GM18867 (cell line): ENCODE measurements around the gene GET3.
A peak's percentile ranks its signal among the peaks of the same experiment; 100 is the strongest.
"Not testable (repeated sequence)": the region's sequence is repeated elsewhere in the genome, so short reads cannot be mapped to it uniquely, and the experiment has no call there.

Experiments
- ATAC-seq: cut with Tn5 transposase; IDR thresholded peaks from one replicate; pipeline ENCODE4 v1.9.1; 2021; ENCODE audit warnings: mild to moderate bottlenecking, moderate library complexity; ENCODE audit not compliant: unreplicated experiment

Gene GET3

DNA sequence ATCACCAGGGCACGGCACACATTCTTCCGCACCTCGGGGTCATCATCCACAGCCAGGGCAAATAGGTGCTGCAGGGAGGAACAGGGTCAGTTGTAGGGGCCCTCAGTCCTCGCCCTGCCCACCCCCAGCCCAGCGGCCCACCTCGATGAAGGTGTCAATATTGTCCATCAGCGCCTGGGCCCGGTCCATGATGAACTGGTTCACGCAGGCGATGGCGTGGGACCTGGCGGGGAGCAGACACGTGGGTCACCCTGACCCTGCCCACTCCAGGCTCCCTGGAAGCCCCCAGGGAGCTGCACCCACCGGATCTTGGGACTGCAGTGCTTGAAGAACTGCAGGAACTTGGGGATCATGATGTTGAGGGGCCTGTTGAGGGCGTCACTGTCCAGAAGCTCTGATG, 22.2 kb upstream of the GET3 start:
- ATAC-seq = no peak

GRCh38 chr19:12715929-12716328, 21.4 kb upstream of the GET3 start:
- ATAC-seq = no peak

- ATAC-seq = no peak
Measured at GRCh38 chr19:12720296-12720695, 17.0 kb upstream of the GET3 start.

DNA sequence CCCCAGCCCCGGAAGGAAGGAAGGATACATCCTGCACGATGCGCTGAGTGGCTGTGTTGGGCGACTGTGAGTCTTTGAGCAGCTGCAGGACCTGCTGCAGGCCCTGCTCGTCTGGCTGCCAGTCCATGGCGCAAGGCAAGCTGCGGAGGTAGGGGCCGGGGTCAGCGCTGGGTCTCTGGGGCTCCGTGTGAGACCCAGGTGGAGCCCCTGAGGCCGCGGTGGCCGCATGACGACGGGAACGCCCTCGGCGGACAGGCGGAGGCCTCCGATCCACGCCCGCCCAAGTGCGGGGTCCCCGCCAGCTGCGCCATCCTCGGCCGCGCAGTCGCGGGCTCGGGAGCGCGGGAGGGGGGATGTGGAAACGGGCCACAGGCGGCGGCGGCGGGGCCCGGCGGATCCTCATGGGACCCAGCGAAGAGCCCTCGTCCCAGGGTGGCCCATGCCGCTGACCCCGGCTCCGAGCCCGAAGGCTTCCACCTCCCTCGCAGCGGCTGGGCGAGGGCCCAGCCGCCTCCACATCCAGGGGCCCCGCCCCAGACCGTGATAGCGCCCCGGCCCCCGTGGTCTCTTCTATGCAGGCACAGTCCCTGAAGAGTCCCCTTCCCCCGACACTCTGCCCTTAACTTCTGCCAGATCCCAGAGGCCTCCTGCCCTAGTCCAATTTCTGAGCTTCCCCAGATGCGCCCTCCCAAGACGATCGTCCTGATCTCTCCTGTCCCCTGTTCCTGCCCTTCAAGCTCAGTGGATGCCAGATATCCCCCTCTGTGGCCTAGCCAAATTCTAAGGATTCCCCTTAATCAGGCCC, 16.2 kb upstream of the GET3 start:
- ATAC-seq = no peak

- peak; percentile 22 for ATAC-seq
Measured at GRCh38 chr19:12721656-12722565, 15.4 kb upstream of the GET3 start.

- peak; percentile 76 for ATAC-seq
Measured at GRCh38 chr19:12722566-12723380, 14.5 kb upstream of the GET3 start.

DNA sequence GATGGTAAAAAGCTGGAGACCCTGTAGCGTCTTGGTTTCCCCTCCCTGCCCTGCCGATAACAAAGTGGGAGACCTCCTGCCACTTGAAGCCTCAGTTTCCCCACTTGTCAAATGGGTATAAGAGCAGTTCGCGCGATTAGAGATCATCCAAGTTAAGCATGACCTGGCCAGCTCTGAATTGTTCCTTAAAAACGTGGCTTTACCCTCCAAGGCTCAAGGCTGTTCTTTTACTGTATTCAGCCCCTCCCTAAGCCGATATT, 14.0 kb upstream of the GET3 start:
- no peak for ATAC-seq

DNA sequence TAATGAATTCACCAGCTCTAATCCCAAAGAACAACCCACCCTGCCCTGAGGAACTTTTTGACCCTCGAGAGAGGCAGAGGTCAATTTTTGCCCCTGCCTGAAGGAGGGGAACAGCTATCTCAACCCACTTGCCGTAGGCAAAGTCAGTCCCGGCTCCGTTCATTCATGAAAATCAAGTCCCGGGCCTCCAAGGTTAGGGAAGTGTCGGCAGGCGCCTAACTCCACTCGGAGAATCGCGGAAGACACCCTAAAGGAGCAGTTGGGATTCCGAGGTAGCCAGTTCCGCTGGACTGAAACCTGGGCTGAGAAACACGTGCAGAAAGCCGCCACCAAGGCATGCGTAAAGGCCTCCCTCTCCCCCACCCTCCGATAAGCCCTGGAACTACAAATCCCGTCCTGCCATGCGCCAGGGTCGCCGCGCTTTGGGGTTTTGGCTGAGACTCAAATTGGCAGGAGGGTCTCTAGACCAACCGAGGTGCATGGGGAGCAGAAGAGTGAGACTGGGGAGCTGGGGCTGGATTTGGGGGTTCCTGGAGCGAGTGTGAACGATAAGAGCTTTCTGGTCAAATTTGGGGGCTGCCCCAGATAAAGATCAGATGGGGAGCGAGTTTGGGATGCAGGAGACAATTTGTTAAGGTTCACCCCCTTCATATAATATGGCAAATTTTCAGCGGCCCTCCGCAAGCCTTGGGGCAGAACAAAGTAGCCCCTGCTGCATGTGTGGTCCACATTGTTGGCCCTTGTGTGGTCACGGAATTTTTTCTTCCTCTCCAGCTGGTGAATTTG, 13.5 kb upstream of the GET3 start, which contains the start of gene TNPO2:
TSS of gene TNPO2 (minus strand) at position 292 of the 786 bp plus-strand sequence. CDS start 2,955 bp downstream, outside the sequence.
- no peak for ATAC-seq

DNA sequence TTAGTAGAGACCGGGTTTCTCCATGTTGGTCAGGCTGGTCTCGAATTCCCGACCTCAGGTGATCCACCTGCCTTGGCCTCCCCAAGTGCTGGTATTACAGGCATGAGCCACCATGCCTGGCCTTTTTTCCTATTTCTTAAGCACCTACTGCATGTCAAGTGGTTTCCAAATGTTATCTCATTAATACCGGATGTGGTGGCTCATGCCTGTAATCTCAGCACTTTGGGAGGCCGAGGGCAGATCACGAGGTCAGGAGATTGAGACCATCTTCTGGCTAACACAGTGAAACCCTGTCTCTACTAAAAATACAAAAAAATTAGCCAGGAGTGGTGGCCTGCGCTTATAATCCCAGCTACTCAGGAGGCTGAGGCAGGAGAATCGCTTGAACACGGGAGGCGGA, 11.7 kb upstream of the GET3 start:
- not testable (repeated sequence) for ATAC-seq

DNA sequence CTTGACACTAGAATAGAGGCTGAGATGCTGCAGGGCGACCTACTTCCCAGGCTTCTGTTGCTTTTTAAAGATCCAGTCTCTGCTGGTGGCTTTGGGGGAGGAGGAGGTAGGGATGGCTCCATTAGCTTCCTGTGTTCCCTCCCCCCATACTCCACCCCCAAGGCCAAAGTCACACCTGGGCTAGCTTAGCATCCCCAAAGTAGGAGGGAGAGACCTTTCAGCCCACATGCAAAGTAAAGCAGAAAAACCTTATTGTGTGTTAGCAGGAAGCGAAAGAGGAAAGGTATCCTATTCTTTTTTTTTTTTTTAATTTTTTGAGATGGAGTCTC, 10.3 kb upstream of the GET3 start:
- no peak for ATAC-seq

- no peak for ATAC-seq
Measured at GRCh38 chr19:12727745-12728433, 9.4 kb upstream of the GET3 start.

- ATAC-seq = no peak
Measured at GRCh38 chr19:12730064-12730463, 7.2 kb upstream of the GET3 start.

- no peak for ATAC-seq
Measured at GRCh38 chr19:12731337-12731736, 6.0 kb upstream of the GET3 start.

DNA sequence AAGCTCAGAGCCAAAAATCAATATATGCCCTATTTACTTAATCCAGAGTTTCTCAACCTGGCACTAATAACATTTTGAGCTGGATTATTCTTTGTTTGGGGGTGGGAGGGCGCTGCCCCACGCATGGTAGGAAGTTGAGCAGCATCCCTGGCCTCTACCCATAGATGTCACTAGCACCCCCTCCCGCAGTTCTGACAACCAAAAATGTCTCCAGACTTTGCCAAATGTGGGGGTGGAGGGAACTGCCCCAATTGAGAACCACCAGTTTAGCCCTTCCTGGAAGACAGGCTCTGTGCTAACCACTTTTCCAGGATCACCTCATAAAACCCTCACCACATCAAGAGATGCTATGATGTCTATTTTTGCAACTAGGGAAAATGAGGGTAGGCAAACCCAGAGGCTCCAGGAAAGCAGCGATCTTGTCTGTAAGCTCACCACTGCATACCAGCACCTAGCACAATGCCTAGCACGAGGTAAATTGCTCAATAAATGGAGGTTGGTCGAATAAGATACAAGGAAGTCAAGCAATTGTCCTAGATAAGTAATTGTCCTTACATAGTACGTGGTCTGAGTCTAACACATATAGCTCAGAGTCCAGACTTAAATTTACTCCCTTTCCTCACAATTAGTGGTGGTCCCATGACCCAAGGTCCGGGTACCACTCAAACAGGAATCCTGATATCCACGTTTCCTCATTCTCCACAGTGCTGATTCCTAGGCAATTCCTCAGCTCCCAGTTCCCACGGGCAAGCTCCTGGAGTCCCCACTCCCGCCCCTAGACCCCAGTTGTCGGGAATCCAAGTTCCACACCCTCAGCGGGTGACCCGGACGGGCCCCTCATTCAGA, 3.7 kb upstream of the GET3 start:
- ATAC-seq = no peak

GRCh38 chr19:12737835-12738351, 596 bp downstream of the GET3 start:
- ATAC-seq = no peak

GRCh38 chr19:12745166-12745897, 8.0 kb downstream of the GET3 start:
- no peak for ATAC-seq

- no peak for ATAC-seq
Measured at GRCh38 chr19:12748489-12748888, 11.2 kb downstream of the GET3 start.

GRCh38 chr19:12749938-12750521, 12.7 kb downstream of the GET3 start:
- no peak for ATAC-seq
